Germinal center (tissue), 1 donor: Measurements from ENCODE around the gene PLEKHA5.
A peak's percentile ranks its signal among the peaks of the same experiment; 100 is the strongest.
"Not testable (repeated sequence)": the region's sequence is repeated elsewhere in the genome, so short reads cannot be mapped to it uniquely, and the experiment has no call there.

Source experiments
- DNase-seq: peaks from one replicate; pipeline ENCODE4 v3.0.0; 2012; ENCODE audit warnings: mixed read lengths, low spot score

Gene PLEKHA5

GRCh38 chr12:19282133-19282699, 152.7 kb downstream of the PLEKHA5 start:
- DNase-seq: no peak

- no peak for DNase-seq
Observed at GRCh38 chr12:19284658-19285057, 155.1 kb downstream of the PLEKHA5 start.

GRCh38 chr12:19285793-19286448, 156.4 kb downstream of the PLEKHA5 start:
- no peak for DNase-seq

- no peak for DNase-seq
Observed at GRCh38 chr12:19287302-19287701, 157.8 kb downstream of the PLEKHA5 start.

- no peak for DNase-seq
Observed at GRCh38 chr12:19288161-19288560, 158.6 kb downstream of the PLEKHA5 start.

GRCh38 chr12:19288603-19289244, 159.2 kb downstream of the PLEKHA5 start:
- DNase-seq: peak; percentile 12

- DNase-seq: no peak
Observed at GRCh38 chr12:19298836-19299605, 169.5 kb downstream of the PLEKHA5 start.

GRCh38 chr12:19299765-19300164, 170.2 kb downstream of the PLEKHA5 start:
- no peak for DNase-seq

GRCh38 chr12:19301223-19301622, 171.7 kb downstream of the PLEKHA5 start:
- no peak for DNase-seq

- DNase-seq: no peak
Observed at GRCh38 chr12:19301688-19302087, 172.2 kb downstream of the PLEKHA5 start.

GRCh38 chr12:19302100-19302640, 172.6 kb downstream of the PLEKHA5 start:
- DNase-seq: no peak

GRCh38 chr12:19303496-19303895, 174.0 kb downstream of the PLEKHA5 start:
- DNase-seq: no peak

GRCh38 chr12:19304149-19304750, 174.7 kb downstream of the PLEKHA5 start:
- no peak for DNase-seq

- not testable (repeated sequence) for DNase-seq
Observed at GRCh38 chr12:19305621-19306020, 176.1 kb downstream of the PLEKHA5 start.

GRCh38 chr12:19306366-19306765, 176.8 kb downstream of the PLEKHA5 start:
- DNase-seq: no peak

GRCh38 chr12:19307451-19307850, 177.9 kb downstream of the PLEKHA5 start:
- DNase-seq: no peak

GRCh38 chr12:19311165-19311564, 181.6 kb downstream of the PLEKHA5 start:
- DNase-seq: no peak

- DNase-seq: no peak
Observed at GRCh38 chr12:19312637-19313036, 183.1 kb downstream of the PLEKHA5 start.

GRCh38 chr12:19316425-19316824, 186.9 kb downstream of the PLEKHA5 start:
- no peak for DNase-seq

GRCh38 chr12:19322376-19322775, 192.8 kb downstream of the PLEKHA5 start:
- DNase-seq: no peak

GRCh38 chr12:19323805-19324204, 194.3 kb downstream of the PLEKHA5 start:
- no peak for DNase-seq

GRCh38 chr12:19326102-19326501, 196.6 kb downstream of the PLEKHA5 start:
- no peak for DNase-seq
